Measurements from ENCODE around the gene KIR2DL1.
"Not testable (repeated sequence)": the region's sequence is repeated elsewhere in the genome, so short reads cannot be mapped to it uniquely, and the experiment has no call there.

- TF ChIP-seq EZH2phosphoT487 (IDR thresholded peaks at IDR 0.05; ENCODE audit: borderline replicate concordance, low read depth, low read length); CTCF (conservative IDR thresholded peaks at IDR 0.05; ENCODE audit: low read length): not testable (repeated sequence)
These were observed 6.2 kb downstream of the KIR2DL1 start for GRCh38 chr19:54775830-54776229.

Data from OCI-LY7 (cell line).